ENCODE data around the gene SEMA6B.

- TF ChIP-seq PATZ1 (tag by site-specific recombination; IDR thresholded peaks at IDR 0.05) (no peak), ZNF274 (IDR thresholded peaks at IDR 0.05; ENCODE audit: low read length) (no peak), ZNF274 (tag by site-specific recombination; IDR thresholded peaks at IDR 0.05; ENCODE audit: borderline replicate concordance) (no peak), ZBTB7A (tag by site-specific recombination; IDR thresholded peaks at IDR 0.05; ENCODE audit: low read depth) (no peak), ZNF830 (tag by site-specific recombination; IDR thresholded peaks at IDR 0.05; ENCODE audit: low read depth) (no peak)
These were observed 27.2 kb upstream of the SEMA6B start for GRCh38 chr19:4586691-4587090.

All from HEK293 (cell line).